ENCODE results near the gene ARMC5. TPM values are rescaled to one million over a fixed set of nuclear protein-coding genes. Genes with fewer than 3 reads are reported as not detected.
A peak's percentile ranks its signal among the peaks of the same experiment; 100 is the strongest.

Gene ARMC5
- total and polyA plus RNA-seq, 12 donors, result 3.8 to 11.9 (median 6.6) TPM

DNA sequence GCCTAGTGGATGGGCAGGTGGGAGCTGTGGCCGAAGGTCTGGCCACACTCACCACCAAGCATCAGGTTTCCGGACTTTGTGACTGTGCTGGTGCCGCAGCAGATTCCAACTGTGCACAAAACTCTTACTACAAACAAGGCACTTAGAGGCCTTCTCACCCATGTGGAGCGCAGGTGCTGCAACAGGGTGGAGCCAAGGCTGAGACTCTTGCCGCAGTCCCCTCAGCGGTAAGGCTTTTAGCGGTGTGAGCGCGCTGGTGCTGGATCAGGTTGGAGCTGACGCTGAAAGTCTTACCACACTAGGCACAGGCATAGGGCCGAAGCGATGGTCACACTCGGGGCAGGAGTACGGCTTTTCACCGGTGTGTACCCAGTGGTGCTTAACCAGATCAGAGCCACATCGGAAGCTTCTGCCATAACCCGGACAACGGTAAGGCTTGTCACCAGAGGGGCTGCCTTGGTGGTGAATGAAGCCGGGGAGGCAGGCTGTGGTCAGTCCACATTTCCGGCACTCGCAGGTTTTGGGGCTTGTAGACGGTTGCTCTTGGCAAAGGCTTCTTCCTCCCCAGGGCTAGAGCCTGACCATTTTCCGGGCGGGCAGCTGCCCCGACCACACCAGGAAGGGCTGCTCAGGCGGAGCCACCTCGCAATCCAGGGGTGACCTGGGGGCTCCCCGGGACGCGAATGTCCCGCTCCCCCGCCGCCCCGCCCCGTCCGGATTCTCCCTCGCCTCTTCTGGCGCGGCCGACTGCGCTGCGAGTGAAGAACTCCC, 1.0 kb upstream of the ARMC5 start:
- Histone ChIP-seq H3K4me1 (peaks cover 11 to 63% (median 56%) of the 10 kb centered on the region in 9 donors), H3K27ac (peak overlapping the region; percentile 95 to 100 (median 98)), H3K36me3 (peaks cover 0 to 22% (median 11%) of the 10 kb centered on the region in 9 donors), H3K27me3 (no peaks in the 10 kb centered on the region), H3K9me3 (no peaks in the 10 kb centered on the region), H3K4me3 (peak overlapping the region; percentile 37 to 90 (median 75))
- 1 to 3% methylated on average over 42 of the region's 42 CpGs for WGBS, 2 donors
- DNase-seq (peak; percentile 59 to 62), ATAC-seq (peak in 7 of 8 donors; percentile 0 to 10 (median 3))
- TF ChIP-seq, protein P1, sequence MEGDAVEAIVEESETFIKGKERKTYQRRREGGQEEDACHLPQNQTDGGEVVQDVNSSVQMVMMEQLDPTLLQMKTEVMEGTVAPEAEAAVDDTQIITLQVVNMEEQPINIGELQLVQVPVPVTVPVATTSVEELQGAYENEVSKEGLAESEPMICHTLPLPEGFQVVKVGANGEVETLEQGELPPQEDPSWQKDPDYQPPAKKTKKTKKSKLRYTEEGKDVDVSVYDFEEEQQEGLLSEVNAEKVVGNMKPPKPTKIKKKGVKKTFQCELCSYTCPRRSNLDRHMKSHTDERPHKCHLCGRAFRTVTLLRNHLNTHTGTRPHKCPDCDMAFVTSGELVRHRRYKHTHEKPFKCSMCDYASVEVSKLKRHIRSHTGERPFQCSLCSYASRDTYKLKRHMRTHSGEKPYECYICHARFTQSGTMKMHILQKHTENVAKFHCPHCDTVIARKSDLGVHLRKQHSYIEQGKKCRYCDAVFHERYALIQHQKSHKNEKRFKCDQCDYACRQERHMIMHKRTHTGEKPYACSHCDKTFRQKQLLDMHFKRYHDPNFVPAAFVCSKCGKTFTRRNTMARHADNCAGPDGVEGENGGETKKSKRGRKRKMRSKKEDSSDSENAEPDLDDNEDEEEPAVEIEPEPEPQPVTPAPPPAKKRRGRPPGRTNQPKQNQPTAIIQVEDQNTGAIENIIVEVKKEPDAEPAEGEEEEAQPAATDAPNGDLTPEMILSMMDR (IDR thresholded peaks at IDR 0.05), result peak in 2 of 9 donors; percentile 26 to 30
- intact Hi-C loops (cut with DNase I), result loop anchor here in 5 of 10 donors (2.0 to 10.0 kb wide), 7 partner anchors 51 to 501 kb away; partner anchors contain the start of genes FUS (in 3 of the 5), KAT8 (in 1 of the 5), RUSF1 (in 1 of the 5) and SETD1A (in 1 of the 5)

DNA sequence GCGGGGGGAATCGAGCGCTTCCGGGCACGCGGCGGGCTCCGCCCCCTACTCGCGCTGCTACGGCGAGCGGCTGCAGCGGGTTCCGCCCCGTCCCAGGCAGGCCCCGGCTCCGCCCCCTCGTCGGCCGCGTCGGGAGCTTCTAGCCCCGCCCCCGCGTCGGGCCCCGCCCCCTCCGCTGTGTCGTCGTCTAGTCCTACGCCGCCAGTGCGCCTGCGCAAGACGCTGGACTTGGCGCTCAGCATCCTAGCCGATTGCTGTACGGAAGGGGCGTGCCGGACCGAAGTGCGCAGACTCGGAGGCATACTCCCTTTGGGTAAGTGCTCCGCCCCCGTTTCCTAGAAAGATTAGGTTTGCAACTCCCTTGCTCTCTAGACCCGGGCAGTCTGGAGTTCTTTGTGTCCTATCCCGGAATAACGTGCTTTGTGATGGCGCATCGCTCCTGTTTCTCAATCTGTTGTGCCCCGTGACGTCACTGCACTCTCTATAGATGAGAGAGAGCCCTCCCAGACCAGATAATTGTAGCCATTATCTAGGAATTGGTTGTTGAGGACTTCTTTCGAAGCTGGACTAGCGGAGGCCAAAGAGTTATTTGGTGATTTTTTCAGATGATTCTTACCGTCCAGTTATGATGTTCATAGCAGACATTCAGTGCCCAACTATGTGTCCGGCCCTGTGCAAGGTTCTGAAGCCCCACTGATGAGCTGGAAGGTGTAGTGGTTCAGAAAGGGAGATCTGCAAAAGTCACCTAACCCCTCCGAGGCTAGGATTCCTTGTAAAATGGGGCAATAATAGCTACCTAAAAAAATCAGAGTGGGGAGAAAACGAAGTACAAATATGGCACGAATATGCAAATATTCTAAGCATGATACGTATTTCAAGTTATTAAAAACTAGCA, 633 bp downstream of the ARMC5 start:
- ATAC-seq (peak; percentile 88 to 95 (median 92)), DNase-seq (peak; percentile 100)
- Histone ChIP-seq H3K27ac (peak overlapping the region; percentile 95 to 100 (median 98)), H3K4me1 (peaks cover 9 to 48% (median 43%) of the 10 kb centered on the region in 9 donors), H3K36me3 (peaks cover 0 to 39% (median 22%) of the 10 kb centered on the region in 9 donors), H3K9me3 (no peaks in the 10 kb centered on the region), H3K27me3 (no peaks in the 10 kb centered on the region), H3K4me3 (peak overlapping the region; percentile 37 to 90 (median 75))
- intact Hi-C loops (cut with DNase I), result loop anchor here in 7 of 10 donors (1.0 to 10.0 kb wide), 11 partner anchors 42 to 503 kb away; partner anchors contain the start of genes FUS (in 3 of the 7), ZNF267 (in 3 of the 7), RUSF1 (in 2 of the 7) and KAT8 (in 1 of the 7)
- TF ChIP-seq, protein P1 (IDR thresholded peaks at IDR 0.05), result no peak
- 2 to 3% methylated on average over 53 to 61 of the region's 61 CpGs for WGBS, 2 donors

DNA sequence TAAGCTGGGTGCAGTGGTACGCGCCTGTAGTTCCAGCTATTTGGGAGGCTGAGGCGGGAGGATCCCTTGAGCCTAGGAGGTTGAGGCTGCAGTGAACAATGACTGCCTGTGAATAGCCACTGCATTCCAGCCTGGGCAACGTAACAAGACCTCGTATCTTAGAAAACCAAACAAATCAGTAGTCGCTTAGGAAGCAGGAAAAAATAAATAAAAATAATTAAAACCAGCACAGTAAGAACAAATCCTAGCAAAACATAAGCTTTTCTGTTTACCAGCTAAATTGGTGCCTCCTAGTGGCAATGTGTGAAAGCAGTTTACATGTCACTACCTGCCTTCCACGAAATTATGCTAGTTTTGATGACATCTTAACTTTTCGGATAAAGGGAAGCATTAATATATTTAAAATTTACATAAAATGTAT, 1.3 kb downstream of the ARMC5 start:
- TF ChIP-seq, protein P1 (IDR thresholded peaks at IDR 0.05), result peak; percentile 21 to 70 (median 57)
- peaks cover 0 to 42% (median 23%) of the 10 kb centered on the region in 9 donors for H3K36me3 ChIP-seq
- intact Hi-C loops (cut with DNase I), result loop anchor here in 4 of 10 donors (1.0 to 10.0 kb wide), 3 partner anchors 42 to 414 kb away; partner anchors contain the start of genes ZNF267 (in 2 of the 4) and RUSF1 (in 1 of the 4)
- peaks cover 9 to 41% (median 37%) of the 10 kb centered on the region in 9 donors for H3K4me1 ChIP-seq
- no peak for DNase-seq
- ATAC-seq, result no peak
- H3K27ac ChIP-seq, result peak overlapping the region in 8 of 10 donors; percentile 61 to 100 (median 99)
- H3K27me3 ChIP-seq, result no peaks in the 10 kb centered on the region
- 58 to 67% methylated on average over 8 of the region's 8 CpGs for WGBS, 2 donors
- H3K4me3 ChIP-seq, result peak overlapping the region in 8 of 10 donors; percentile 21 to 90 (median 75)
- H3K9me3 ChIP-seq, result no peaks in the 10 kb centered on the region
